A673 (cell line): ENCODE results near the gene KRT7. TPM values are rescaled to one million over a fixed set of nuclear protein-coding genes. Genes with fewer than 3 reads are reported as not detected.
"Not testable (repeated sequence)": the region's sequence is repeated elsewhere in the genome, so short reads cannot be mapped to it uniquely, and the experiment has no call there.

ENCODE experiments used
- BruUV-seq: library from RNA; stranded (reverse); fragments of 400-500 nt; replicated peaks from 2 replicates; lab custom pipeline; 2021; lab: Mats Ljungman, UMichigan
- CTCF ChIA-PET: fragments of 300-600 bp; sonication (Branson Sonifier 250); formaldehyde crosslinking; loops from one replicate; lab custom pipeline; 2022; ENCODE audit warnings: antibody characterized with exemption; lab: Charles Lee
- POLR2A ChIA-PET: fragments of 300-600 bp; sonication (Branson Sonifier 250); formaldehyde crosslinking; loops from one replicate; lab custom pipeline; 2022; ENCODE audit warnings: antibody characterized with exemption; ENCODE audit not compliant: low non-redundant PET; lab: Charles Lee
- DNase-seq: peaks from one replicate; pipeline ENCODE4 v3.0.0-alpha.2; 2015; ENCODE audit warnings: low spot score
- H3K27ac ChIP-seq: fragments of 200-600 bp; sonication (generic); 2 replicates; pipeline ENCODE4 v1.5.1; 2016; ENCODE audit warnings: mixed run types, low read depth, mild to moderate bottlenecking, mixed read lengths, antibody characterized with exemption, low read length; ENCODE audit not compliant: poor library complexity, severe bottlenecking
- H3K27me3 ChIP-seq: fragments of 200-600 bp; sonication (generic); replicated peaks from 2 replicates; pipeline ENCODE4 v1.6.1; 2017; ENCODE audit warnings: mixed run types, low read depth, mild to moderate bottlenecking, mixed read lengths, antibody characterized with exemption, low read length; ENCODE audit not compliant: insufficient read depth, poor library complexity
- H3K36me3 ChIP-seq: fragments of 200-600 bp; sonication (generic); 2 replicates; pipeline ENCODE4 v1.6.1; 2016; ENCODE audit warnings: mixed run types, mild to moderate bottlenecking, mixed read lengths, antibody characterized with exemption, low read length; ENCODE audit not compliant: insufficient read depth, poor library complexity, severe bottlenecking
- H3K4me1 ChIP-seq: fragments of 200-600 bp; sonication (generic); 2 replicates; pipeline ENCODE4 v1.6.1; 2017; ENCODE audit warnings: mixed run types, mild to moderate bottlenecking, mixed read lengths, antibody characterized with exemption, low read length; ENCODE audit not compliant: insufficient read depth, poor library complexity, severe bottlenecking
- H3K4me3 ChIP-seq: fragments of 200-600 bp; sonication (generic); 2 replicates; pipeline ENCODE4 v1.5.1; 2016; ENCODE audit warnings: low read depth, mixed run types, mild to moderate bottlenecking, mixed read lengths, low read length; ENCODE audit not compliant: poor library complexity, severe bottlenecking
- H3K9me3 ChIP-seq: fragments of 200-600 bp; sonication (generic); 2 replicates; pipeline ENCODE4 v1.6.1; 2016; ENCODE audit warnings: mixed run types, low read depth, mild to moderate bottlenecking, mixed read lengths, antibody characterized with exemption, low read length; ENCODE audit not compliant: poor library complexity, severe bottlenecking
- EZH2 ChIP-seq: fragments of 200-600 bp; sonication (generic); IDR thresholded peaks from 2 replicates; pipeline ENCODE4 v1.6.1; 2017; ENCODE audit warnings: borderline replicate concordance, low read depth, mild to moderate bottlenecking, mixed read lengths, antibody characterized with exemption, low read length; ENCODE audit not compliant: poor library complexity, severe bottlenecking
- intact Hi-C: fragments of 100-400 bp; cut with micrococcal nuclease; formaldehyde crosslinking; loops from one replicate; pipeline ENCODE4 v1.10.0; 2022; ENCODE audit not compliant: unreplicated experiment
- total RNA-seq: library from RNA; stranded (reverse); gene quantifications from 2 replicates; pipeline ENCODE4 v1.2.3, GENCODE V29; 2021
- TF ChIP-seq, protein P1 (sequence below): fragments of 300-800, 200-600 bp; sonication (generic); conservative IDR thresholded peaks from 2 replicates; pipeline ENCODE4 v1.5.1; 2017; ENCODE audit warnings: low read depth, mild to moderate bottlenecking, antibody characterized with exemption, low read length, moderate library complexity, mixed read lengths

KRT7 gene
- total RNA-seq, 1 experiment from 2014 or later = 1.0 TPM

DNA sequence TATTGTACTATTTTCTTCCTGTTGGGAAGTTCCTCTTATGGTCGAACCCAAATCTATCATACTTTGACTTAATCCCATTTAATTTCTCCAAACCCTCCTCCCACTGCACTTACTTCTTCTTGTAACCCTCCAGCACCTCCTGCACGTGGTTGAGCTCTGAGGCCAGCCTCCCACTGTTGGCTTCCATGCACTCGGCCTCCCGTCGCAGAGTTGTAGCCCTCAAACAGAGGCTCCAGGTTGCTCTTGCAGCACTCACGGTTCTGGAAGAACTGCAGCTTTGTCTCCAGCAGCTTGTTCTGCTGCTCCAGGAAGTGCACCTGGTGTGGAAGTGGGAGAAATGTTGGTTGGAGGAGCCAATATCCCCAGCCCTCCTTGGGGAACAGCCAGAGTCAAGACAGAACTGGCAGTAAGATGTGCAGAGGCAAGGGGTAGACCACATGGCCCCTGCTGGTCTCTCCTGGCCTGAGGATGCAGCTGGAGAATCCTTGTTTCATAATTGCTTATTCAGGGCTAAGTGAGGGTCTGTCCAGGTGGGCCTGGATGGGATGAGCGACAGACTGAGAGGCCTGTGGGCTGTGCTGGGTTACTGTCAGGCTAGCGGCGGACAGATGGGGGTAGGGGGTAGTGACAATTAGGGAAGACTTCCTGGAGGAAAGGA is 23.0 kb downstream of the KRT7 start:
- peaks cover 11% of the 10 kb centered on the region for H3K4me1 ChIP-seq
- peaks cover 20% of the 10 kb centered on the region for H3K27me3 ChIP-seq
- H3K27ac ChIP-seq = no peak overlapping the region
- H3K4me3 ChIP-seq = no peak overlapping the region
- TF ChIP-seq, protein P1, sequence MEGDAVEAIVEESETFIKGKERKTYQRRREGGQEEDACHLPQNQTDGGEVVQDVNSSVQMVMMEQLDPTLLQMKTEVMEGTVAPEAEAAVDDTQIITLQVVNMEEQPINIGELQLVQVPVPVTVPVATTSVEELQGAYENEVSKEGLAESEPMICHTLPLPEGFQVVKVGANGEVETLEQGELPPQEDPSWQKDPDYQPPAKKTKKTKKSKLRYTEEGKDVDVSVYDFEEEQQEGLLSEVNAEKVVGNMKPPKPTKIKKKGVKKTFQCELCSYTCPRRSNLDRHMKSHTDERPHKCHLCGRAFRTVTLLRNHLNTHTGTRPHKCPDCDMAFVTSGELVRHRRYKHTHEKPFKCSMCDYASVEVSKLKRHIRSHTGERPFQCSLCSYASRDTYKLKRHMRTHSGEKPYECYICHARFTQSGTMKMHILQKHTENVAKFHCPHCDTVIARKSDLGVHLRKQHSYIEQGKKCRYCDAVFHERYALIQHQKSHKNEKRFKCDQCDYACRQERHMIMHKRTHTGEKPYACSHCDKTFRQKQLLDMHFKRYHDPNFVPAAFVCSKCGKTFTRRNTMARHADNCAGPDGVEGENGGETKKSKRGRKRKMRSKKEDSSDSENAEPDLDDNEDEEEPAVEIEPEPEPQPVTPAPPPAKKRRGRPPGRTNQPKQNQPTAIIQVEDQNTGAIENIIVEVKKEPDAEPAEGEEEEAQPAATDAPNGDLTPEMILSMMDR = no peak
- no peak for TF ChIP-seq EZH2
- ChIA-PET CTCF (no interaction called here), POLR2A (no interaction called here)
- no peaks in the 10 kb centered on the region for H3K36me3 ChIP-seq
- no peaks in the 10 kb centered on the region for H3K9me3 ChIP-seq
- no peak for DNase-seq
- intact Hi-C loops = no loop called here
- no TSS peak for BruUV-seq

DNA sequence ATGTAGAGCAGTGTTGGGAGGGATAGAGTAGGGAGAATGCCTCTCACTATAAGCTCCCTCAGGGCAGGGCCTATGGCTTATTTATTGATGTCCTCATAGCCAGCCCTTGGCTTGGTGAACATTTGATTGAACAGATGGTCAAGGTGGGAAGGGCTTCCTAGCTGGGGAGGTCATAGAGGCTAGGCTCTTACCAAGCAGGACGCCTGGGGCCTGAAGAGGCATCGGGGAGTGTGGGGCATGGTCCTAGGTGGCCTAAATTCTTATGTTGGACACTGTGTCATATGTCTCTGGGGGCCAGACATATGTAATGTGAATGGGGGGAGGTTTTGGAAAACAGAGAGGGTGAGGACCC is 23.5 kb downstream of the KRT7 start:
- peaks cover 15% of the 10 kb centered on the region for H3K4me1 ChIP-seq
- no peak for DNase-seq
- intact Hi-C loops = no loop called here
- TF ChIP-seq EZH2 = no peak
- TF ChIP-seq, protein P1 = no peak
- BruUV-seq = no TSS peak
- H3K36me3 ChIP-seq = no peaks in the 10 kb centered on the region
- POLR2A ChIA-PET = no interaction called here
- CTCF ChIA-PET = no interaction called here
- H3K4me3 ChIP-seq = no peak overlapping the region
- peaks cover 20% of the 10 kb centered on the region for H3K27me3 ChIP-seq
- H3K27ac ChIP-seq = no peak overlapping the region
- H3K9me3 ChIP-seq = no peaks in the 10 kb centered on the region

DNA sequence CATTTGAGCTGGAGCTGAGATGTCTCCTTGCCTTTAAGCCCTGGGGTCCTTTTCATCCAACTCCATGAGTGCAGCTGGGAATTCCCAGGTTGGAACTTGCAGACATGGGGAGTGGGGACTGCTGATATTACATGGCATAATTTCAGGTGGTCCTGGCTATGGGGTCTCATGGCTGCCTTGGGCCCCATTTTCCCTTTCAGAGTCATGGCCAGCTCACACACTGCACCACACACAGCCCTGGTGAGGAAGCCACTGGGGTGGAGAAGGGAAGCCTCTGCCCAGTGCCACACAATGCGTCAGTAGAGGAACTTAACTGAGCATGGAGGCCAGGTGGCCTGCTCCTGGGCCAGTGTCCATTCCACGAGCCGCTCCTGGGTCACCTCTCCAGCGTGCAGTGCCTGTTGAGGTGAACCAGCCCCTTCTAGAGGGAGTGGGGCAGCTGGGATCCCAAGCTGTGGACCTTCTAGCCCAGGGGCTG is 24.1 kb downstream of the KRT7 start:
- no peaks in the 10 kb centered on the region for H3K36me3 ChIP-seq
- no peak overlapping the region for H3K27ac ChIP-seq
- peaks cover 15% of the 10 kb centered on the region for H3K4me1 ChIP-seq
- no peak for DNase-seq
- CTCF ChIA-PET = no interaction called here
- POLR2A ChIA-PET = no interaction called here
- no TSS peak for BruUV-seq
- intact Hi-C loops = no loop called here
- no peaks in the 10 kb centered on the region for H3K9me3 ChIP-seq
- no peak overlapping the region for H3K4me3 ChIP-seq
- TF ChIP-seq EZH2 = no peak
- TF ChIP-seq, protein P1 = no peak
- peaks cover 20% of the 10 kb centered on the region for H3K27me3 ChIP-seq

DNA sequence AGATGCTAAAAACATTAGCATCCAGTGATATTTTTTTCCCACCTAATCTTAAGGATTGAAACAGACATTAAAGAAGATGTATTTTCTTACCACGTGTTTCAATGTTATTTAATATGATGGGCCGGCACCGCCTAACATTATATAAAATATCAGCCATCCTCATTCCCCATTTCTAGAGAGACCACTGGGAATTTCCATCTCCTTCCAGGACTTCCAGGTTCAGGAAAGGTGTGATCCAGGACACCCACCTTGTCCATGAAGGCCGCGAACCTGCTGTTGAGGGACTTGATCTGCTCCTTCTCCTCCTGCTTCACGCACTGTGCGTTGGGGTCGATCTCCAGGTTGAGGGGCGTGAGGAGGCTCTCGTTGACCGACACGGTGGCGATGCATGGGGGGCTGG is 24.9 kb downstream of the KRT7 start:
- BruUV-seq, CTCF ChIA-PET, DNase-seq, intact Hi-C loops, POLR2A ChIA-PET, H3K9me3 ChIP-seq, H3K36me3 ChIP-seq, H3K27ac ChIP-seq, H3K4me3 ChIP-seq: not testable (repeated sequence)
- Histone ChIP-seq H3K4me1 (peaks cover 15% of the 10 kb centered on the region), H3K27me3 (peaks cover 20% of the 10 kb centered on the region)
